Middle frontal gyrus (tissue), 1 donor: Measurements from ENCODE around the gene SPATA3.
A peak's percentile ranks its signal among the peaks of the same experiment; 100 is the strongest.

Experiments
- DNase-seq: peaks from one replicate; pipeline ENCODE4 v3.0.0-alpha.2; 2015; ENCODE audit warnings: low spot score; ENCODE audit errors: extremely low spot score

Gene SPATA3

DNA sequence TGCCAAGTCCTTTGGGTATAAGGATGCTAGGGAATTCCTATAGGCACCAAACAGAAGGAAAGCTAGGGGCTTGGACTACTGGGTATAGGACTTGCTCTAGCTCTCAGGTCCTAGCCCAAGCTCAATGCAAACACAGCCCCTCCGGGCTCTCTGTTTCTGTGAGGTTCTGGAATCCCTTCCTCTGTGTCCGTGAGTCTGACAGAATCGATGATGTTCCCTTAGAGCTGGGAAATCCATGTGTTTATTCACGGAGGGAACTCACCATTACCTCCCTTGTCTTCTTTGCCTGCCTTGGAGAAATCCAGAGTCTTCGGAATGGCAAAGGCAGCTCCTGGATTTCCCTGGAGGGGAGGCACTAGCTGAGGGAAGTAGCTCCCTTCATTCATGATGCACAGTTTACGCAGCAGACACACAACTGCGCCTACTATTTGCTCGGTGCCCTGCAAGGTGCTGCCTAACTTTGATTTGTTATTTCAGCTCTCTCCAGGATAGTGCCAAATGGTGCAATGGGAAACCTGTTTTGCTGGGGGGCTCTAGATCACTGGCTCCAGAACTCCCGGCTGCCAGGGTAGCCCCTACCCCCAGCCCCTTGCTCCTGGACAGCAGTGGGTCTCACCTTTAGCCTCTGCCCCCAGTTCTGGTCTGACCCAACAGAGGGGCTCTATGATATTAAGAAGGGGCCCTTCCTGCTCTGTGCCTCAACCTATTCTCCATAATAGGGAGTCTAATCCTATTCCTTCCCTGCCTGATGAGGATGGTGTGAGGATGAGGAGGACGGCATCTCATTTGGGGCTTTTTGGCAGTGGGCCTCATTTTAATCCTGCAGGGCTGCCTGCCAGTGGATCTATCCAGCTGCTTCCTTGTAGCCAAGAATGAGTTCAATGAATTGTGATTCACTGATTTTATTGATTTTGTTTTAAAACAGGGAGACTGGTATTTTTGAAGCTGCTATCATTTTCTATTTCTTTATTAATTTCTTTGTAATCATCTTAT is 52.3 kb downstream of the SPATA3 start:
- DNase-seq = no peak

DNA sequence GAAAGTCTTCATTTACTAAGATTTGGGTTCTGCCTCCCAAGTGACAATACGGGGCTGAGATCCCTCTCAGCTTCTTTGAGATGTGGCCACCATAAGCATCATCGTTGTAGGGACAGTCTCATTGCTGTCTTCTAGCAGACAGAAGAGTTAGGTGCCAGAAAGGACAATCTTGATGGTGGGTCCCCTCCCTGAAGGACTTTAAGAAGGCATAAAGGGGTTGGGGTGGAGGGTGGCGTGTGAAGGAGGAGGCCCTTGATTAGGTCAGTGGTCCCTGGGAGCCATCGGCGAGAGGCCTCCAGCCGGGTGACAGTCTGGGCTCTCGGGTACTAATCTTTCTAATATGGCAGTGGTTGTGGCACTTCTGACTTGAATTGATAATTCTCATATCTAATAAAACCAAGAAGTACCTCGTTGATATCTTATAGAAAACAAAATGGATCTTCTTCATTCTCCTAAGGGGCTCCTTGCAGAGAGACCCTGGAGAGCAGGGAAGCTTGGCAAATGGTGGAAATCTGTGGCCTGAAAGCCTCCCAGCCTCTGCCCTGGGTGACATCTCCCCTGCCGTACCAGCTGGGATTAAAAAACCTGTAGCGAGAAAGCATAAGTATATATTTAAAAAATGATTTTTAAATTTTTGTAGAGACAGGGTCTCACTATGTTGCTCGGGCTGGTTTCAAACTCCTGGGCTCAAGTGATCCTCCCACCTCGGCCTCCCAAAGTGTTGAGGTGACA is 53.5 kb downstream of the SPATA3 start:
- DNase-seq = no peak

DNA sequence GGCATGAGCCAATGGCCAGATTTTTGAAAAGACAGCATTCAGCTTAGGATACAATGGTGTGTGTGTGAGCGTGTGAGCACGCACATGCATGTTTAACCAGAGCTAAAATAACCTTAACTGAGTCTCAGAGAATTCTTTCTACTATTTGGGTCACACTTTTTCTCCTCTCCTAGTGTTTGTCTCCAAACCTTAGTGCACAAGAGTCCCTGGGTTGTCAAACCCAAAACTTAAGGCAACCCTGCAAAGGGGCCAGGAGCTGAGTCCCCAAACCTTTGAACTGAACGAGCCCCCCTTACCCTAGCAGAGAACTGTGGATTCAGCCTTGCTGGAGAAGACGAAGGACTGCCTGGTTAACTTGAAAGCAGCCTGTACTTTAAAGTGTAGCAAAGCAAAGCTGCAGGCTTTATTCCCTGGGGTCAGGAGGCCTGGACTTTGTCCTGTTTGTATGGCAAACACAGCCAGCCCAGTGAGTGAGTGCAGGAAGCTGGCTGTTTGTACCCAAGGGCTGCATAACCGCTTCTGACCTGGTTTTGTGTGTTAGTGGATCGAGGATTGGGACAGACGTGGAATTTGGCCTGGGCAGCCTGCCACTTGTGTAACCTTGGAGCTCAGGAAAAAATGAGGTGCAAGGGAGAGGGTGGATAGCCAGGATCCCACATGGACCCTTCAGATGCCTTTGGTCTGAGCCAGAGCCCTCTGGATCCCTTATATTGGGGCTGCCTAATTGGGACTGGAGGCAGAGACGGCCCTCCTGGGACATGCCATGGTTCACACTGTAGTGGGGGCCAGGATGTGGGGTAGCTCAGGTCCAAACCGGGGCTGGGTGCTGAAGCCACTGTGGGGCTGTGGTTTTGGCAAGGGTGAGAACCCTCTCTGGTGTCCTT is 54.3 kb downstream of the SPATA3 start:
- no peak for DNase-seq

DNA sequence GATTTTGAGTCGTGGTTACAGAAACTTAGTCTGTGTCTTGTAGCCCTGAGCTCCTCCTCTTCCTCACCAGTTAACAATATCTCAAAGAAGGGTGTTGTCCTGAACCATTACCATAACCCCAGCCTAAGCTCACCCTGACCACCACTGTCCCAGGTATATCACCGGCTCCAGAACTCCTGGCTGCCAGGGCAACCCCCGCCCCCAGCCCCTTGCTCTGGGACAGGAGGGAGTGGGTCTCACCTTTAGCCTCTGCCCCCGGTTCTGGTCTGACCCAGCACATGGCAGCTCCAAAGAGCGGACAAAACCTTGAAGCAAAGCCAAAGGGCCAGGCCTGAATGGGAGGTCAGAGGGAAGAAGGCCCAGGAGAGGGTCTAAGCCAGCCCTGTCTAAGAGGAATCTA is 55.2 kb downstream of the SPATA3 start:
- no peak for DNase-seq

DNA sequence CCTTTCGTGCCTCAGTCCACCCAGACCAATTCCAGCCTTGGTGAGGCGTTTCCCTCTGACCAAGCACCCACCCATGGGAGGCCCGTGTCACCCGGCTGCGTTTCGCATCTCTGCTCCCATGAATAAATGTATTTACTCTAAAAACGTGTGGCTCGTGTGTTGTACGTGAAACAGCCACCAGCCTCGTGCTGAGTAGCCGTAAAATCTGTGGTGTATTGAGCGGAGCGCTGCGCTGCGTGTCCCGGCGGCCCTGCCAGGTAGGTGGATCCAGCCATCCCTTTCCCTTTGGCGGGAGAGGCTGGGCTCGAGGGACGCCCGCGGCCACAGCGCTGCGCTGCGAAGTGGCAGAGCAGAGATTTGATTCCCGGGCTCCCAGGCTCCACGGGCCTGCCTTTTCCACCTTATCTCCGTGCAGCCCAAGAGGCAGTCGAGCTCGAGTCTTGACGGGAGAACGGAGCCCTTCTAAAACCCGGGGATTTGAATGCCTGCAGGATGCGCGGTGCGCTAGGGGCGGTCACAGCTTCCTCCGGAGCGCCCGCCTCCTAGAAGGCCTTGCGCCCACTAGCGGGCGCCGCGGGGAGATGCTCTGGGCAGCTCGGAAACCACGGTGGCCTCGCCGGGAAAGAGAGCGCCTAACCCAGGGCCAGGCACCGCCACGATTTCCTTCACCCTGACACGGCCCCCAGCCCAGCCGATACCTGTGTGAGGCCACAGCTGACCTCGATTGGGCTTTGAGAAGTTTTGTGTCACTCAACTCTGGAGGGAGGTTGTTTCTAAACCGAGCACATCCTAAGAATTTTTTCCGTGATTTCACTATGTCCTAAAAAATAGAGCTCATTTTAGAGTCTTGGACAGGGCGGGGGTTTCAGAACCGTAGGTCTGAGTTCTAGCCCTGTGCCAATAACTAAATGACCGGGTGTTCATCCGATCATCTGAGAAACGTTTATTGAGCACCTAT is 56.9 kb downstream of the SPATA3 start:
- DNase-seq = peak; percentile 78

DNA sequence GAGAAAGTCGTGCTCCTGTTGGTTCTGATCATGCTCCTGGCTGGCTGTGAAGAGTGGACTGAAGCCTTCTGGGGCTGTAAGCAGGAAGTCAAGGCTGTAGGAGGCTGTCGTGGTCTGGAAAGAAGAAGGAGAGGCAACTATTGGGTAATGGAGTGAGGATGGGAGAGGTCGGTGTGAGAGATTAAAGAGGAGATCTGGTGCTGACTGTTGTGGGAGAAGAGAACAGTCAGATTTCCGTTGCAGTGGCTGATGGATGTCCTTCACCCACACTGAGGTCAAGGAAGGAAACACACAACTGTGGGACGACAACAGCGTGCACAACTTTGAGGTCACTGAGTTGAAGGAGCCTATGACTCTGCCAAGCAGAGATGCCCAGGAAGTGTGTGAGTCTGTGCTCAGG is 57.9 kb downstream of the SPATA3 start:
- DNase-seq = no peak

DNA sequence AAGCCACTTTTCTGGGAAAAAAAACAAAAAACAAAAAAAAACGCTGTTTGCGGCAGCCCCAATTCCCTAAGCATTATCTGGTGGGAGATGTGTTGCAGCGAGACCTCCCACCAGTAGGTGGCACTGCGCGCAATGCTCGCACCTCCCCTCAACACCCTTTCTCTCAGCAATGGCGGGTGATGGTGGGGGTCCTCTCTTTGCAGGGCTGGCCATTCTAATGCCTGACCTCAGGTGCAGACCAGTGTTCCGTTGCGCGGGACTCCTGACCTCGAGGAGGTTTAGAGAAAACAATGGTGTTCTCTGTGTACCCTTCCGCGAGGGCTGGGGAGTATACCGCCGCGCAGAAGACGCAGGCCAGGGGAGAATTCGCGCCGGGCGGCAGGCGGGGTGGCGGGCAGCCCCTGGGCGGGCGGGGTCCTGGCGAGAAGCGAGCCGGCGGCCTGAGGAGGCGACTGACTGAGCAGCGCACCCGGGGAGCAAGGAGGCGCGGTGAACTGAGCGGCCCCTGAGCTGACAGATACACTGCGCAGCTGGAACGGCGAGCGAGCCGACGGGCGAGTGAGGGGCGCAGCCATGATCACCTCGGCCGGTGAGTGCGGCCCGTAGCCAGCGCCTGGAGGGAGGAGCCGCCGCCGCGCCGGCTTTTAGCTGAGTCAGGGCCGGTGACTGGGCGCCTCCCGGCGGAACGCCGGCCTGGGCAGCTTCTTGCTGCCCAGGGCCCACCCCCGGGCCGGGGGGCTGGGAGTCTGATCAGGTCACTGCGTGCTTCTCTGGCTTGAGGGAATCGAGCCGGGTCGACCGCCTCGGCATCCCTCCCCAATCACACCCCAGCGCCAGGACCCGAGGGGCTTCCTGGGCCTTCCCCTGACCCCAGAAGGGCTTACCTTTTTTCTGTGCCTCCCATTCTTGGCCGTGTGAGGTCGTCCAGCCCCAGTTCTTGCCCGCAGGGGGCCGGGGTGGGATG is 60.8 kb downstream of the SPATA3 start, which contains the start of gene PSMD1:
Gene PSMD1 (plus strand): TSS at position 415 of the 964 bp plus-strand sequence. CDS start 159 bp downstream, at position 574.
- peak; percentile 85 for DNase-seq

DNA sequence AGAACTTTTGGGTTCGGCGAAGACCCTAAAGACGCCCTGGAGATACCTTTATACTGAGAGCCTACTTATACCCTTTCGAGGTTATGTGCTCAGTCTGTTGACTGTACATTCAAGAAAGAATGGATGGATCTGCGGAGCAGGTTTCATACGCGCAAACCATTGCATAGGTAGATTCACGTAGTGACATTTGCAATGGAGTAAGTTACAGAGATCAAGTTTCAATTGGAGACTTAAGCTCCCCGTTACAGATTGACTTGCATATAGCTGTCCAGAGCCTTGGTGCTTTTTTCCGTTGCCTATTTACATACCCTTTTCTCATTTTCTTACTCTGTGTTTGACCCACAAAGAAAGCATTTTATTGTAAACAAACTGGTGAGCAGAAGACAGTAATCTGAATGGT is 61.7 kb downstream of the SPATA3 start:
- DNase-seq = no peak
